Large intestine (tissue), 3 donors: Measurements from ENCODE around the gene ELMO1. TPM values are rescaled to one million over a fixed set of nuclear protein-coding genes. Genes with fewer than 3 reads are reported as not detected.

ENCODE experiments used
- DNase-seq, 2 donors: peaks; one replicate each; pipeline versions ENCODE4 v3.0.0 to v3.0.0-alpha.2; 2013
- H3K27ac ChIP-seq: one replicate; pipeline ENCODE4 v1.5.1; 2013; ENCODE audit warnings: low read length
- H3K27me3 ChIP-seq: 2 replicates; pipeline ENCODE4 v1.6.1; 2013; ENCODE audit warnings: low read length; ENCODE audit not compliant: control insufficient read depth, insufficient read depth
- H3K36me3 ChIP-seq: 2 replicates; pipeline ENCODE4 v1.6.1; 2013; ENCODE audit warnings: low read length; ENCODE audit not compliant: control insufficient read depth, insufficient read depth
- H3K4me1 ChIP-seq: one replicate; pipeline ENCODE4 v1.6.1; 2013; ENCODE audit warnings: low read length; ENCODE audit not compliant: control insufficient read depth, insufficient read depth
- H3K4me3 ChIP-seq: one replicate; pipeline ENCODE4 v1.5.1; 2013; ENCODE audit warnings: low read length
- H3K9me3 ChIP-seq: one replicate; pipeline ENCODE4 v1.6.1; 2013; ENCODE audit warnings: mild to moderate bottlenecking, low read depth, low read length, moderate library complexity; ENCODE audit not compliant: control insufficient read depth
- WGBS: methylation state at CpG from one replicate; pipeline ENCODE4 v1.1.5; 2013; ENCODE audit warnings: low lambda C conversion rate; ENCODE audit not compliant: insufficient coverage; 5-methylcytosine and 5-hydroxymethylcytosine counted together
- polyA plus RNA-seq: library from polyadenylated mRNA; unstranded; fragments of 120-200 nt; gene quantifications from one replicate; pipeline ENCODE4 v1.2.1, GENCODE V29; 2013

Gene ELMO1
- polyA plus RNA-seq, 1 donor, result 9.5 TPM

DNA sequence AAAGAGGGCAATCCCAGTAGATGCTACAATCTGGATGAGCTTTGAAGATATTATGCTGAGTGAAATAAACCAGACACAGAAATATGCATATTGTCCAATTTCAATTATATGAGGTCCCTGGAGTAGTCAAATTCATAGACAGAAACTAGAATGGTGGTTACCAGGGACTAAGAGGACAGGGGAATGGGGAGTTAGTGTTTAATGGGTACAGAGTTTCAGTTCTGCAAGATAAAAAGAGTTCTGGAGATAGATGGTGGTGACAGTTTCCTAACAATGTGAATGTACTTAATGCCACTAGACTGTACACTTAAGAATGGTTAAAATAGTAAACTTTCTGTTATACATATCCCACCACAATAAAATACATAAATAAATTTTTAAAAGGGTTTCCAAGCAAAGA lies 236.6 kb downstream of the ELMO1 start:
- Histone ChIP-seq H3K9me3 (no peaks in the 10 kb centered on the region), H3K36me3 (no peaks in the 10 kb centered on the region), H3K27ac (no peak overlapping the region), H3K4me3 (no peak overlapping the region), H3K27me3 (no peaks in the 10 kb centered on the region), H3K4me1 (no peaks in the 10 kb centered on the region)
- DNase-seq, result no peak

DNA sequence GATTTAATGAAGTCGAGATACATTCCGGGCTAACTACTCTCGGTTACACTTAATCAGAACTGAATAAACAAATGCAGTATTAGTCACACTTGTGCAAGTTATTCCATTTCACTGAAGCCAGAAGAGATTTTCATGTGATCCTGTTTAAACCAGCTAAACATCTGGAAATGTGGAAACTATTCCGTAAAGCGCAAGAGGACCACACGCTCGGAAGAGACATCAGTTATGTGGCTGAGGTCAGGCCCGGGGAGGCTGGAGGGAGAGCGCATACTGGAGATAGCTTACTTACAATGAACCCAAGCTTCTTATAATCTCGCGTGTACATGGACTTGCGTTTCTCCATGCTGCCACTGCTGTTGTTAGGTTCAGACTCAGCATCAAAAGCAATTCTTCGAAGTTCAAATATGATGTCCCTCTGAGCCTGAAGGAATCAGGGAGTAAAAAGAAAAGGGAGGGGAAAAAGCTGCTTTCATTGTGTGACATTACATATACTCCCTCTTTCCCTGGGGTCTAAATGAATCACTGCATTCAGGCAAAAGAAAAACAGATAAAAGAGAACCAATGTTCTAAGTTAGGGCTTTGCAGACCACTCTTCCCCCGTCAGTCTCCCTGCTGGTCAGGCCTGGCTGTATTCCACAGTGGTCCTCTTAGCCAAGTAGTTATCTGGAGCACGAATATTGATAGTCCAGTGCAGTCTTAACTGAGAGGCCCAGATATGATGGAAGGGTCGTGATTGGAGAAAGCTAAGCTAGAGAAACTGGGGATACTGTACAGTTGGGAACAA lies 237.4 kb downstream of the ELMO1 start:
- no peaks in the 10 kb centered on the region for H3K36me3 ChIP-seq
- H3K9me3 ChIP-seq, result no peaks in the 10 kb centered on the region
- no peaks in the 10 kb centered on the region for H3K4me1 ChIP-seq
- no peaks in the 10 kb centered on the region for H3K27me3 ChIP-seq
- WGBS, result 60% methylated on average over 1 of the region's 16 CpGs
- no peak overlapping the region for H3K4me3 ChIP-seq
- H3K27ac ChIP-seq, result no peak overlapping the region
- DNase-seq, result peak; percentile 19 to 38

DNA sequence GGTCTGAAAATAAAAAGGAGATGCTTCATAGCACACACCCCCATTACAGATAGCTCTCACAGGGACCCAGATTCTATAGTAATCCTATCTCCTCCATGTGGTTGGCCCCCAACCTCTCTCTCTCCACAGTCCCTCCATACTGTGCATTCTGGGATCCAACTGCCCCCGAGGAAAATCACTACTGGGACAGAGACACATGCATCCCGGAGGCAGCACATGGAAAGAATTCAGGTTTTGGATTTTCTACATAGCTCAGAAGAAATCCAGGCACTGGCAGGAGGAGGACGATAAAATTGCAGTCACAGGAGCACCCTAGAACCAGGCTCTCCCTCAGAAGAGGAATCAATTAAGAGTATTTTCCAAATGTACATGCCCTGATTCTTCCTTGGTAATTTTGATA lies 239.5 kb downstream of the ELMO1 start:
- no peak for DNase-seq
- Histone ChIP-seq H3K9me3 (no peaks in the 10 kb centered on the region), H3K27ac (no peak overlapping the region), H3K36me3 (no peaks in the 10 kb centered on the region), H3K4me3 (no peak overlapping the region), H3K4me1 (no peaks in the 10 kb centered on the region), H3K27me3 (no peaks in the 10 kb centered on the region)
- WGBS, result 100% methylated on average over 1 of the region's 3 CpGs

DNA sequence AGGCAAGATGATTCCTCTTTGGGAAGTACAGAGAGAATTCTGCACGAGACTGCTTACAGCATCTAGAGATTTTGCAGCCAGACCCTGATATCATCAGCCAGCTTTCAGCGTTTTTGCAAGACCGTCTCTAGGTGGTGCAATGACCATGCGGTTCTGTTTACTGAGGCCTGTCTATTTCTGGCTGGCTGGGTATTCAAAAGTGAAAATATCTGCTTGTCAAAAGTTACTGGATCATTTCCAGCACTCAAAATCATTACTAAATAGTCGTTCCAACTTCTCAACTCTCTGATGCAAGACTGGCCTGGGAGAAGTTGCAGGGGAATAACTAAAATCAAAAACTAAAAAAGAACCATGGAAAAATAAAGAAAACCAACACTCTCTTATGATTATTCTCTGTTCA lies 240.1 kb downstream of the ELMO1 start:
- DNase-seq, result peak; percentile 46 to 49
- 0% methylated on average over 1 of the region's 5 CpGs for WGBS
- Histone ChIP-seq H3K27ac (no peak overlapping the region), H3K9me3 (no peaks in the 10 kb centered on the region), H3K36me3 (no peaks in the 10 kb centered on the region), H3K4me3 (no peak overlapping the region), H3K4me1 (no peaks in the 10 kb centered on the region), H3K27me3 (no peaks in the 10 kb centered on the region)

DNA sequence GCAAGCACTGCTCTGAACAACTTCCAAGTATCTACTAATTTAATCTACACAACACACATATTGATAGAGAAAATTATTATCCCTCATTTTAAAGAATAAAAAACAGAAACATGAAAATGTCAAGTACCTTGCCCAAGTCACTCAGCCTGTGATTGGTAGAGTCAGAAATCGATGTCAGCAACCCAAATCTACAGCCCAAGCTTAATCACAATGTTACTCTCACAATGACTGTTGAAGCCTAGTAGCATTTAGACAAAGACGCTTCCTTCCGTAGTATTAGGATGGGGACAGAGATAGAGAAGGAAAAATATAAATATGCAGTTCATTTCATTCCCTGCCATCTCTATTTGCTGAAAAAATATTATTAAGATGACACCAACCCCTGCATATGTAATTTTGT lies 242.5 kb downstream of the ELMO1 start:
- Histone ChIP-seq H3K27ac (no peak overlapping the region), H3K4me1 (peaks cover 3% of the 10 kb centered on the region), H3K36me3 (no peaks in the 10 kb centered on the region), H3K27me3 (no peaks in the 10 kb centered on the region), H3K4me3 (no peak overlapping the region), H3K9me3 (no peaks in the 10 kb centered on the region)
- no peak for DNase-seq
- WGBS, result no CpG with 5 or more reads among the region's 3 CpGs

DNA sequence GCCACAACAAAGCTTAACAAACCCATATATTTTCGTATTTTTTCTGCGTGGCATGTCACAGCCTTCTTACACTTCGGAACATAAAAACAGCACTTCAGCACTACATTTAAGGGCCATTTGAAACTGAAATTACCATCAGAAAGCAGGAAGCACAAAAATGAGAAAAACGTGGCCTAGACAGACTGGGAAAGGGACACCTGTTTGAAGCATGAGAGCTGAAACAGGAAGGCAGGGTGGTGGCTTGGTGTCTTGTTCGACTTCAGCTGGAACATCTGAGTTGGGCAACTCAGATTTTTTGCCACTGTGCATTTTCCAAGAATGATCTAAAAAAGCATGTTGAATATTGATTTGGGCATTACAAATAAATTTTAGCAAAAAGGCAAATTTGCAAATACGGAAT lies 243.2 kb downstream of the ELMO1 start:
- H3K9me3 ChIP-seq, result no peaks in the 10 kb centered on the region
- no peaks in the 10 kb centered on the region for H3K36me3 ChIP-seq
- WGBS, result 73% methylated on average over 2 of the region's 6 CpGs
- H3K27ac ChIP-seq, result no peak overlapping the region
- DNase-seq, result no peak
- H3K4me3 ChIP-seq, result no peak overlapping the region
- H3K27me3 ChIP-seq, result no peaks in the 10 kb centered on the region
- H3K4me1 ChIP-seq, result peaks cover 3% of the 10 kb centered on the region

DNA sequence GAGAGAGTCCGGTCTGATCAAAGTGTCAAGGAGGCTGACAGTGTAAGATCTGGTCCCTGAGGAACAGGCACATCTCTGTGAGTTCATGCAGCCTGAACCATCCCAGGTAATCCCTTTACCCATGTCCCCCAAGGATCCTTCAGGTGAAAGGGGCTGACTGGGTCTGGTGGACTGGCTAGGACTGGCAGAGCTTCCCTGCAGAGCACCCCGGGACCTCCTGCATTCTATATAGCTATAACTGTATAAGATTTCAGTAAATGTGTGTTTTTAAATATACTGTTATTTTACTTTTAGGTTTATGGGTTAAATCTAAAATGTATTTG lies 246.8 kb downstream of the ELMO1 start:
- no peak for DNase-seq
- no peak overlapping the region for H3K4me3 ChIP-seq
- WGBS, result no CpG with 5 or more reads among the region's 2 CpGs
- H3K4me1 ChIP-seq, result peaks cover 3% of the 10 kb centered on the region
- no peaks in the 10 kb centered on the region for H3K9me3 ChIP-seq
- no peak overlapping the region for H3K27ac ChIP-seq
- H3K27me3 ChIP-seq, result no peaks in the 10 kb centered on the region
- no peaks in the 10 kb centered on the region for H3K36me3 ChIP-seq

DNA sequence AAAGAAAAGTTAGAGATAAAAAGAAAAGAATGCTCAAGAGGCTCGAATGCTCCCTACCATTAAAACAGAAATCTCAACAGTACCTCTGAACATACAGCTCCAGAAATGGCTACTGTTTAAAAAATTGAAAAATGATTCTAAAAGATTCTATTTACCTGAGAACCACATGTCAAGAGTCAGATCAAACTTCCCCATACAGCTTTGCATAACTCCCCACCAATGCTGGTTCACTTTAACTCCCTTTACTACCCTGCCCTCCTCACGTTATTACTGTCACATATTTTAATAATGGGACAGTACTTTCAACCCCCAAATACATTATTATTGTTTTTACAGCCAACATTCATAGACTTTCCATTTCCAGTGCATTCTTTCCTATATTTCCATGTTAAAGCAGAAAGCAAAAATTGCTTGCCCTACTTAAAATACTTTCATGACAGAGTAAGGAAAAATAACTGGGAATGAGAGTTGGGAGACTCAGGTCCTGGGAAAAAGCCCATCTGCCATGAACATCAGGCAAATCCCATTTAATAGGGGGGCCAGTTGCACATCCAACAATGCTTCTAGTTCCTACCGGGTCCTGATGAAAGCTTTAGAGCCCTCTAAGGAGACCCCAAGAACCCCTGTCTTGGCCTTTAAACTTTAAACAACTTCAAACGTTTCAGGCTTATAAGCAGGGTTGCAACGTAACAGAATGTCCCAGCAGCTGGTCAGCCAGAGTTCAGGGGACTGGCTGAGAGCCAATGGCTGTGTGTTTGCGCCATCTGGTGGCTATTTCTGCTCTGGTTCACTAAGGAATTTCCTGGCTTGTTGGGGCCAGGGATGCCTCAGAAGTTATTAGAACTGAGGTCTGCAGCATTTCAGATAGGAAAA lies 247.4 kb downstream of the ELMO1 start:
- peak; percentile 66 to 70 for DNase-seq
- no peaks in the 10 kb centered on the region for H3K36me3 ChIP-seq
- no peaks in the 10 kb centered on the region for H3K9me3 ChIP-seq
- no peak overlapping the region for H3K27ac ChIP-seq
- no peaks in the 10 kb centered on the region for H3K27me3 ChIP-seq
- peaks cover 3% of the 10 kb centered on the region for H3K4me1 ChIP-seq
- H3K4me3 ChIP-seq, result no peak overlapping the region
- no CpG with 5 or more reads among the region's 6 CpGs for WGBS

DNA sequence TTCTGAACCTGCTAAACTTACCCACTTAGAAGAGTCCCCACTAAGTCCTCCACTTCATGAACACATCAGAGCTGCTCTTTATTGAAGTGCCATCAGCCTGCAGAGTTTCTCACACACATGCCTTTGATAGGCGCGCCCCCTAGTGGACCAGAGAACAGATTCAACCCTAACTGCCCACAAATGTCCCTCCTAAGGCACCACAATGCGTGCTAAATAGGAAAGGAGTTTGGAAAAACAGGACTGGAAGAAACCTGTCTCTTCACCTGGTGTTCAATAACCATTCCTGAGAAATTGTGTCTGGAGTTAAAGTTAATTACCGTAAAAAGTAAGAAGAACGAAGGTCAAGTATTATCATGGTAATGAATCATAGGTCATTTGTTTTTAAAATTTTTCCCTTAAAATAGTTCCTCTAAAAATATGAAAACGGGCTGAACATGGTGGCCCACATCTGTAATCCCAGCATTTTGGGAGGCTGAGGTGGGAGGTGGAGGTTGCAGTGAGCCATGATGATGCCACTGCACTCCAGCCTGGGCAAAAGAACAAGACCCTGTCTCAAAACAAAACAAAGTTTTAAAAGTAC lies 249.7 kb downstream of the ELMO1 start:
- peaks cover 3% of the 10 kb centered on the region for H3K4me1 ChIP-seq
- H3K27ac ChIP-seq, result no peak overlapping the region
- peak; percentile 61 to 62 for DNase-seq
- H3K36me3 ChIP-seq, result no peaks in the 10 kb centered on the region
- 67% methylated on average over 2 of the region's 6 CpGs for WGBS
- H3K4me3 ChIP-seq, result no peak overlapping the region
- H3K27me3 ChIP-seq, result no peaks in the 10 kb centered on the region
- H3K9me3 ChIP-seq, result no peaks in the 10 kb centered on the region

DNA sequence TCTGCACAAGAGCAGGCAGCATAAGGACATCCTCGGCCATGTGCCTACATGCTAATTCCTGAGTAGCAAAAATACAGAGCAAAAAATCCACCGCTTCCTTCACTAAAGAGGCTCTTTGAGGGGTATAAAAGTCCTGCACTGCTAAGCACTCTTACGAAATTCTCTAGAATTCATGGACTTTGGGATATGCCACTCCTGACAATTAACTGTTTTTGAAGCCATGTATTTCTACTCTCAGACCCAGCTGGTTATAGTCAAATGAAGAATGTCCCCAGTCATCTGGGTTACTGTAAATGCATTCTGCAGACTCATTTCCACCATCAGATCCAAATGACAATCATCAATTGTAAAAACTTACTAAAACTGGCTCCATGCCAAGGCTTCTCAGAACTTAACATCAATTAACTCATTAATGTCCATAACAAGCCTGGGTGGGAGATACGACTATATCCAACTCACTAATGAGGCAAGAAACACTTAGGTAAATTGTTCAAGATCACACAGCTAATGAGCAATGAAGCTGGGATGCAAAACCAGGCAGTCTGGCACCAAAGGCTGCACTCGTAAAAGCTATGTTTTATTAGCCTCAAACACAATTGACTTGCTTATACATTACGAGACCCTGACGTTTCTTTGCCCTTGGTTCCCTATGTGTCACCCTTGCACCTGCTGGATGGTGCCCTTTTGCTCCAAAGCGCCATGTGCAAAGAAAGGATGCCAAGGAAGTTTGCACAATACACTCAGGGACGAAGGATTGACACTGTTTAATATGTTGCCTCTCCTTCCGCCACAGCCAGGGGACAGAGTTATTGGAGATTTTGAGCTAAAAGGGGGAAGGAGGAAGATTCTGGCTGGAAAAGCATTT lies 250.4 kb downstream of the ELMO1 start:
- 92% methylated on average over 2 of the region's 10 CpGs for WGBS

More for the DNA sequence above, 250.4 kb downstream of the ELMO1 start:
- Histone ChIP-seq H3K4me3 (no peak overlapping the region), H3K27ac (no peak overlapping the region), H3K9me3 (no peaks in the 10 kb centered on the region), H3K36me3 (no peaks in the 10 kb centered on the region), H3K27me3 (no peaks in the 10 kb centered on the region), H3K4me1 (peaks cover 3% of the 10 kb centered on the region)
- DNase-seq, result no peak
